ENCODE results near the gene CAPG.
"Not testable (repeated sequence)": the region's sequence is repeated elsewhere in the genome, so short reads cannot be mapped to it uniquely, and the experiment has no call there.

The CAPG gene

DNA sequence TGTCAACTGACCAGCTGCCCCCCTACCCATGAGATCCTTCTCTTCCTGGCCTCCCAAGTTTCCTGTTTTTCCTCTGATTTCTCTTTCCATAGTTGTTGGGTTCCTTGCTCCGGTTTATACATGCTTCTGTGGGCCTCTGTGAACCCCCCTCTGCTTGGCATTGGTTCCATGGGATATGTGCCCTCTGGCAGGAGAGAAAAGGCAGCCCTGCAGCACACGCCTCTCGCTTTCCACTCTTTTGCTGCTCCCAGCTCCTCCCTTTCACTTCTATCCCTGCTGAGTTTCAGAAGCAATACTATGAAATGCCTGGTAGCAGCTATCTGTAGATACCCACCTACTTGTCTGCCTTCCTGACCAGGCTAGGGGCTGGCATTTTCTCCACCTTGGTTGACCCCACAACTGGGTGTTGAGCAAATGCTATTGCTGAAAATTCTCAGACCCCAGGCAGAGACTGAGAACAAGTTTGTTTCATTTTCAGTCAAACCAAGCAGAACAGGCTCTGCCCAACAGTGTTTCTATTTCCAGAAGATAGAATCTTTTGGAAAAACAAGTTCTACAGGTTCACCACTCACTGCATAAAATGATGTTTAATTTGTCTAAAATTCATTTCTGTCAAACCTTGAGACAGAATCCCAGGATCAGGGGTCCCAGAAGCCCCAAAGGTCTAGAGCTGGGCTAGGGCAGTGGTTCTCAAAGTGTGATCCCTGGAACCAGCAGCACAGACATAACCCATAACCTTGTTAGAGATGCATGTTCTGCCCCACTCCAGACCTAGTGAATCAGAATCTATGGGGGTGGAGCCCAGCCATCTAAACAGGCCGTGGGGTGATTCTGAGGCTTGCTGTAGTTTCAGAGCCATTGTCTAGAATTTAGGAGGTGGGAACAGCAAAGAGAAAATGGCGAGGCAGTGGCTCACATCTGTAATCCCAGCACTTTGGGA is 13.4 kb downstream of the CAPG start:
- DNase-seq (ENCODE audit: low spot score) = no peak

DNA sequence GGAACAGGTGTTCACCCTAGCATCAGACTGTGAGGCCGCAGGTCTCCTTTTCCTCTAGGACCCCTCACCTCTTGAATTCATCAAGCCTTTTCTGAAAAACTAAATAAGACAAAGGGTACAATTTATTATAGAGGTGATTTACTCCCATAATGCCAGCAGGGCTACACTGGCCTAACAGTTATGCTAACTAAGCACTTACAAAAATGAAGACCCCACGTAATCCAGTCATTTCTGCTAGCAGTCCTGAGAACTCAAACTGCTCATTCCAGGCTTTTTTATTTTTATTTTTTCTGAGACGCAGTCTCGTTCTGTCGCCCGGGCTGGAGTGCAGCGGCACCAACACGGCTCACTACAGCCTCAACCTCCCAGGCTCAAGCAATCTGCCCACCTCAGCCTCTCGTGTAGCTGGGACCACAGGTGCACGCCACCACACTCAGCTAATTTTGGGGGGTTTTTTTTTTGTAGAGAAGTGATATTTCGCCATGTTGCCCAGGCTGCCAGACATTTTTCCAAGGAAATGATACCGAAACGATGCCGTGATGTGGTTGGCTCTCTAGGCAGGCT is 14.2 kb downstream of the CAPG start:
- no peak for DNase-seq (ENCODE audit: low spot score)

DNA sequence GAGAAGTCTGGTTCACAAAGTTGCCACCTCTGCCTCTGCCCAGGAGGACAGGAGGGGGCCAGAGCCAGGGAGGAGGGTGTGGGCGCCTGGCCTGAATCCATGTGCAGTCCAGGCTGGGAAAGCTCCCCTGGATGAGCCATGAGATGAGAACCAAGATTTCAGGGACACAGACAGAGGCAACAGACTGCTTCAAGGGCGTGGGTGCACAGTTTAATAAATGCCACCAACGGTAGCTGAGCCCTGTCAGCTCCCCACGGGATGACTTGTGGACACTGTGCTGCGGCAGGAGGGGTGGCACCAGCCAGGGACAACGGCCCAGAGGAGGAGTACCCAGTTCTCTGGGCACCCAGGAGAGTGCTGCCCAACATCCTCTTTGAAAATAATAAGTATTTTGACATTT is 15.2 kb downstream of the CAPG start:
- DNase-seq (ENCODE audit: low spot score) = no peak

DNA sequence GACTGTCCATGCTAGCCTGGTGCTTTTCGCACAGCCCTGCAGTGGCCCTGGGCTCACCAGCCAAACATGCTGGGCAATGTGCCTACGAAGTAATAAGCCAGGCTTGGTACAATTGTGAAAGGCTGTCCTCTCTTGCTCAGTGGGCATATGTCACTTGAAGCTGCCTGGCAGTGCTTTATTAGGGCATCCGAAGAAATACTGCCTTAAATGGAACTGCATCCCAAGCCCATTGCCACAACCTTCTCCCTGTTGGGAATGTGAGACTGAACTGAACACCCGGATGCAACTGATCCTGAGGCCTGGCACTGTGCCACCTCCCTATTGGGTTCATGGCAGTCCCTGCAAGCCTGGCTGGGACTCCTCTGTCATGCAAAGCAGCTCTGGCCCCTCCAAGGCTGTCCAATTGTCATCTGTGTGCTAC is 15.9 kb downstream of the CAPG start:
- no peak for DNase-seq (ENCODE audit: low spot score)

DNA sequence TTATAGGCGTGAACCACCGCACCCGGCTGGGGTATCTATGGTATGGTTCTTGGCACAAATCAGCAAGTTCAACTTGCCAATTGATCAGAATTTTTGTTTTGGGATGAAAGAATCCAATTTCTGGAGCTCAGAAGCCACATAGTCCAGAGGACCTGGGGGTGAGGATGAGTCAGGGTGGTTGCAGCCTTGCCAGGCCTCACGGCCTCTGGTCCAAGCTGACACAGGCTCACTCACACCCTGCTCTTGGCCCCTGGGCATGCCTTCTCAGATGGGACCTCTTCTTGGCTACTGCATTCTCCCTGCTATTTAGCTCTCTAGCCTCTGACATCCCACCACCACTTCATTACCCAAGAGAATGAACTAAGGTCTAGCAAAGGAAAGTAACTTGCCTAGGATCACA is 16.3 kb downstream of the CAPG start:
- DNase-seq (ENCODE audit: low spot score) = no peak

DNA sequence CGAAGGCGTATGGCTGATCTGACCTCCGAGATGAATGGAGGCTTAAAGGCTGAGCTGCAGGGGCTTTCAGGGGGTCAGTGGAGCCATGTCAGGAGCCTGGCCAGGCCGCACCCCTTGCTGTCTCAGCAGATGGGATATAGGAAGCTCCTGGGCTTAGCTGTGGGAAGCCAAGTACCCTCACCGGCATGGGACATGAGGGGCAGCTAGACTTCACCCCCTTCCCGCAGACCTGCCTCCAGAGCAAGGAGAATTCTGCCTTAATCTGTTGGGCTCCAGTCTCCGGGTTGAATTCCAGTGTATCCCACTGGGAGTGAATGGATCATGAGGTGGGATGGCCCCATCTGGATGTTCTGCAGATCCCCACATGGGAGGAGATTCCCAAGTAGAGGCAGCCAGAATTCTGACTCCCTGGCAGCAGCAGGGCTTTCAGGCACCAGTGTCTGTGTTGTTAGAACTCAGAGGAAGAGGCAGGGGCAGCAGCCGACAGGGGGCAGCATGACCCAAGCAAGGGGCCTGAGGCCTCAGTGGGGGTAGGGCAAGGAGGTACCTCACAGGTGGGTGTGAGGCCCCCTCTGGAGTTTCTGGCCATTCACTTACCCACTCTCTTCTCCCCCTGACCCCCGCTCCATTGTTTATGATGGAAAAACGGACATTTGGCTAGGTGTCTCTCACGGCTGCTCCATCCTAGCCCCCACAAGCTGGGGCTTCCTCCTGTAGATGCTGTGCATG is 19.1 kb downstream of the CAPG start:
- peak; percentile 72 for DNase-seq (ENCODE audit: low spot score)

DNA sequence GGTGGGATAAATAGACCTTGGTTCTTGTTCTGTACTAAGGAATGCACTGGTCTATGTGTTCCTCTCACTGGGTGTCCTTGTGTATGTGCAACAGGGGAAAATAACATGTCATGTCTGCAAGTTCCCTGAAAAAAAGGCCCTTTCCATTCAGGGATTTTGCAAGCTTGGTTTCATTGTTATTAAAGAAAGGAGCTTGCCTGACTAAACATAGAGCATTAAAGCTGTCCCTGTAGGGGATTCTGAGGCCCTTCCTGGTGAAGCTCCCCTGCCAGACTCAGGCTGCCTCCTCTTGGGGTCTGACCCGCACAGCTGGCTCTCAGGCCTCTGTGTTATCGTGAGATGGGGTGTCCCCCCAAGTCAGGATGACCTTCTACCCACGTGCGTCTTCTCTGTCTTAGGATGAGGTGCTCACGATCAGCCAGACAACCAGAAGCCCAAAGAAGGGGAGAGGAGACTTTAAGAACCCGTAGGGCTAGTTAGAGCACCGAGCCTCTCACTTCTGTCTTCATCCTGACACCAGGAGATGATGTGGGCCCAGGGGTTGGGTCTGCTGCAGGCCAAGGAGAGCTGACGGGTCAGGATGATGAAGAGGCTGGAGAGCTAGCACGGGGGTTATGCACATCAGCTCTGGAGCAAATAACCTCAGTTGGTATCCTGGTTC is 21.2 kb downstream of the CAPG start:
- no peak for DNase-seq (ENCODE audit: low spot score)

DNA sequence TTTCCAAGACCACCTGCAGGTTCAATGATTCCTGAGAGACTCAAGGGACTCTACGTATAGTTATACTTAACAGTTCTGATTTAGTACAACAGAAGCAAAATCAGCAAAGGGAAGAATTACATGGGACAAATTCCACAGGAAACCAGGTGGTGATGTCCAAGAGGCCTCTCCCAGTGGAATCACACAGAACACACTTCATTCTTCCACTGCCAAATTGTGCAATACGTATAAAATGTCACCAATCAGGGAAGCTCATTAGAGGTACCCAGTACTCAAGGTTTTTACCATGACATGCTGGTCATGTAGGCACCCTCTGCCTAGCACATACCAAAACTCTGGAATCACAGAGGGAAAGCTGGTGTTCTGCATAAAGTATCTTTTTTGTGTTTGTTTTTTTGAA is 22.4 kb downstream of the CAPG start:
- DNase-seq (ENCODE audit: low spot score) = no peak

DNA sequence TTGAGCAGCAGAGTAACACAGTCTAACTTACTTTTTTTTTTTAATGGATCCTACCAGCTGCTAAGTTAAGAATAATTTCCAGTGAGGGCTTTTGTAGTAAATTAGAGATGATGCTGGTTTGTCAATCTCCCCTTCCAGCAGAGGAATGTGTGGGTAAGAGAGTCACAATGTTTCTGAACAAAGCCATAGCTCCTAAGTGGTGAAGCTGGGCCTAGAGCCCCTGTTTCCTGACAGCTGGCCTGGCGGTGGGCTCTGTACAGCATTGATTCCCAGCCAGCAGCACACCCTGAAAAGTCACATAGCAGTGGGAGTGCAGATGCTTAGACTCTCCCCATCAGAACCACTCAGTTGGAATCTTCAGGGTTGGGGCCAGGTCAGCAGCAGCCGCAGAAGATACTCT is 24.4 kb downstream of the CAPG start:
- no peak for DNase-seq (ENCODE audit: low spot score)

DNA sequence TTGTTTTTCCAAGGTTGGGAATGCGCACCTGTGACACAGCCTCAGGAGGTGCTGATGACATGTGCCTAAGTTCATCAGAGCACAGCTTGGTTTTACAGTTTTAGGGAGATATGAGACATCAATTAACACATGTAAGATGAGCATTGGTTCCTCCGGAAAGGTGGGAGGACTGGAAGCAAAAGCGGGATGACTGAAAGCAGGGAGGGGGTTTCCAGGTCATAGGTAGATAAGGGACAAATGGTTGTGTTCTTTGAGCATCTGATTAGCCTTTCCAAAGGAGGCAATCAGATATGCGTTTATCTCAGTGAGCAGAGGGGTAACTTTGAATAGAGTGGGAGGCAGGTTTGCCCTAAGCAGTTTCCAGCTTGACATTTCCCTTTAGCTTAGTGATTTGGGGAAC is 26.3 kb downstream of the CAPG start:
- no peak for DNase-seq (ENCODE audit: low spot score)

DNA sequence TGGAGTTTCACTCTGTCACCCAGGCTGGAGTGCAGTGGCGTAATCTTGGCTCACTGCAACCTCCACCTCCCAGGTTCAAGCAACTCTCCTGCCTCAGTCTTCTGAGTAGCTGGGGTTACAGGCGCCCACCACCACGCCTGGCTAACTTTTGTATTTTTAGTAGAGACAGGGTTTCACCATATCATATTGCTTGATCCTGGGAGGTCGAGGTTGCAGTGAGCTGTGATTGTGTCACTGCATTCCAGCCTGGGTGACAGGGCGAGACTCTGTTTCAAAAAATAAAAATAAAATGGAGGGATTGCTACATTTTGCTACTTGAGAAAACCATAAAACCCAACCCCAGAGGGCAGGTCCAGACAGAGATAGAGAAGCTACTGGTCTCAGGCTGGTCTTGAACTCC is 27.0 kb downstream of the CAPG start:
- not testable (repeated sequence) for DNase-seq (ENCODE audit: low spot score)

DNA sequence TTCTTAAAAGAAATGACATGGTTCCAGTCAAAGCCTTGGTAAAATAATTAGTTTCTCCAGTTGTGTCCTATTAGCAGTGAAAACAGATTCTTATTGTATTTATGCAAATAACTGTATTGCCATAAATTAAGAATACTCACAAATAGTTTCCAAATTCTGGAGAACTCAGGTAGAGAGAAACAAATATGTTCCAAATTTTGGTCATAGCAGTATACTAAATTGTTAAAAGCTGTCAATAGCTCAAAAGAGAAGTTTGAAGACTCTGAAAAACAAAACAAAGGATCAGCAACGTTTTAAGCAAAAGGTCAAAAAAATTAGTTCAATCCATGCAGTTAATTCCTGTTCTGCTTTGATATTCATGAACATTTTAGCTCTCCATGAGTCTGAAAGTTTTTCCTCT is 30.1 kb downstream of the CAPG start:
- no peak for DNase-seq (ENCODE audit: low spot score)

DNA sequence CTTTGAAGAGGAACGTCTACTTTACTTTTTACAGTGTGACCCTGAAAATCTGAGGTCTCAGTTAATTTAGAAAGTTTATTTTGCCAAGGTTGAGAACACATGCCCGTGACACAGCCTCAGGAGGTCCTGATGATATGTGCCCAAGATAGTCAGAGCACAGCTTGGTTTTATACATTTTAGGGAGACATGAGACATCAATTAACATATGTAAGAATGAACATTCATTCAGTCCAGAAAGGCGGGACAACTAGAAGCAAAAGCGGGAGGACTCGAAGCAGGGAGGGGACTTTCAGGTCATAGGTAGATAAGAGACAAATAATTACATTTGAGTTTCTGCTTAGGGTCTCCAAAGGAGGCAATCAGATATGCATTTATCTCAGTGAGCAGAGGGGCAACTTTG is 31.9 kb downstream of the CAPG start:
- DNase-seq (ENCODE audit: low spot score) = no peak

DNA sequence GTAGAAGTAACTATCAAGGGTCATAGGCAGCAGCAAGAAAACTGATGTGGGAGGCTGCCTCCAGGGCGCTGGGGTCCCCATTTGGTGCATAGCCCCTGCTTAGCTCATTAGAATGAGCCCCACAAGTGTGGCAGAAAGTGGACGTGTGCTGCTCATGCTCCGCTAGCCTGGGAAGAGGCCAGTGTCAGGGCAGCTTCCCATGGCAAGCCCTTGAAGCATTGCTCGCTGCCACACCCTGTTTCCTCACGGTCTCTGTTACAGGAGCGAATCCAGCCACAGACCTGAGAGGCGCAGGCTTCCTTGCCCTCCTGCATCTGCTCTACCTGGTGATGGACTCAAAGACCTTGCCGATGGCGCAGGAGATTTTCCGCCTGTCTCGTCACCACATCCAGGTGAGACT is 33.1 kb downstream of the CAPG start:
- no peak for DNase-seq (ENCODE audit: low spot score)

DNA sequence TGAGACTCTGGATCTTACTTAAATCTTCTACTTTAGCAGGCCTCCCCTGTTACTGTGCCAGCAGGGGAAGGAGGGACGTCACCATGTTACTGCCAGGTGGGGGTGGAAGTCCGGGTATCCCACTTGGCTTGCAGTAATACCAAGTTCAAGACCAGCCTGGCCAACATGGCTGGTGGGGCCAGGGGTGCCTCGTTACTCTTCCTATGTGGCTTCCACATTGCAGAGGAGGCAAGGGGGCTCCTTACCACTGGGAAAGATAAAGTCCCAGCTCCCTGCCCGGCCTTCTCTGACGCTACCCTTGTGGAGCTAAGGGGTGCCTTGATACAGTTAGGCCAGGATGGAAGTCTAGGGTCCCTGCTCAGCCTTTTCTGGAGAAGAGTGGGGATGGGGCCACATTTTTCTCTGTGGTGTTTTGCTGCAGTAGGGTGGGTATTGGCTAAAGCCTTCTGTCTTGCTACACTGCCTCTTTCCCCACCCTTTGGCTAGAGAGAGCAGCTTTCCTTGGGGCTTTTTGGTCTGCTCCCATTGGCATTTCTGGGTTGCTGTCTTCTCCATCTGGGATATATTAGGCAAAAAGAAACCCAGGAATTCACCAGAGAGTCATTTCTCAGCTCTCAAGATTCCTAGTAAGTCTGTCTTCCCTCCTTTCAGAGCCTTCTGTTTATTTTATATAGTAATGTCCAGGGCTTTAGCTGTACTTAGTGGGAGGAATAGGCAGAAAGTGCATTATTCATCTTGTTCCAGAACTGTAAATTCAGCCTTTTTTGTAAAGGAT is 33.7 kb downstream of the CAPG start:
- no peak for DNase-seq (ENCODE audit: low spot score)

DNA sequence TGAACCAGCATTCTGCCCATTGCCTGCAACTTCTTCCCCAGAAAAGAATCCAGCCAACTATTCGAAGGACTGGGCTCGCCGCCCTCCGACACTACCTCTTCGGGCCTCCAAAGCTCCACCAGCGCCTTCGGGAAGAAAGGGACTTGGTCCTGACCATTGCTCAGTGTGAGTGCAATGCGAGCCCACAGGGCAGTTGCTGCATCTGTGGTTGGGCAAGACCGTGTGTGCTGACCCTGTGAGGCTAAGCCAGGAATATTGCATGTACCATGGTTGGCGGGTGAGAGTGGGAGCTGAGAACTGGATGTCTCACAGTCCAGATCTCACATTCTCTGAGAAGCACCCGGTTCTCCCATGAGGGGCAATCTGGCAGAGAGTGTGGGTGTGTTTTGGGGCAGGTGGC is 39.1 kb downstream of the CAPG start:
- no peak for DNase-seq (ENCODE audit: low spot score)

DNA sequence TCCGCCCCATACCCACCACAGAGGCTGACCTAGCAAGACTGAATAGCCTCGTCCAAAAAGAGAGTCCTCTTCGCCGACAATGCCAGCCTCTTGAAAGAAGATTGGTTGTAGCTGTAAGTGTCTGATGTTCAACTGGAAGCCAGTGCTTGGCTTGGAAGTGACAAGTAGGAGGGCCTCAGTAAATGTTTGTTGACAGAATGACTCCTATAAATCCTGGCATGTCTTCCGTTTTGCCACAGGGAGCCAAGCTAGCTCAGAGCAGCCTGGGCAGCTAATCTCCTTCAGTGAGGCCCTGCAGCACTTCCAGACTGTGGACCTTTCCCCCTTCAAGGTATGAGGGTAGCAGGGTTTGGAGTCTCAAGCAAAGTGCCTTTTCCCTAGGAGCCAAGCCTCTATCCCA is 40.7 kb downstream of the CAPG start:
- DNase-seq (ENCODE audit: low spot score) = no peak

DNA sequence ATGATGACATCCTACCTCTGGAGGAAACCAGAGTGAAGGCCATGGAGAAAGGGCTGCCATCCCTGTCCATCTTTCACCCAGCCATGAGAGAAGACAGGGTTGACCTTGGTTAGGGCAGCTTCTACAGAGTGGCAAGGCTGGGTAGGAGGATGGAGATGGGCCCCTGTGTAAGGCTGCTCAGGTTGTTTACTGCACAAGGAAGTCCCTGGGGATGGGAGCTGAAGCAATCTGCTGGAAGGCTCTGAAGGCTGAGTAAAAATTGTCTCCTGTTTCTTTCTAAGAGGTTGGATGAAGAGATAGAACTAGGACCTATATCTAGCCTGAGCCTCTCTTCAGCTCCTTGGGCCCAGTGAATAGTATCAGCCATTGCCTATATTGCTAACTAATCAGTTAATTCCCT is 41.2 kb downstream of the CAPG start:
- DNase-seq (ENCODE audit: low spot score) = no peak

DNA sequence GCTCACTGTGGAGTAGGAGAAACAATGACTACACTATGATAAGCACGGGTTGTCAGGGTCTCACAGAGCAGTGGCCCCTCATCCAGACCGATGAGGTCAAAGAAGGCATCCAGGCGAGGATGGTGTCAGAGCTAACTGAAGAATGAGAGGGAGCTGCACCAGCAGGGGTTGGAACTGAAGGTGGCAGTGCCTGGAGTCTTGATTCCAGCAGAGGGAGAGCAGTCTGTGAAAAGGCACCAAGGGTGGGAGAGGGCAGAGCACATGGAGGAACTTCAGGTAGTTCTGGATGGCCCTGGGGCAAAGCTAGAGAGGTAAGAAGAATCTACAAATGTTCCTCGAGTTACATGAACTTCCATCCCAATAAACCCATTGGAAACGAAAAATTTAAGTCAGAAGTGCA is 43.0 kb downstream of the CAPG start:
- DNase-seq (ENCODE audit: low spot score) = no peak

DNA sequence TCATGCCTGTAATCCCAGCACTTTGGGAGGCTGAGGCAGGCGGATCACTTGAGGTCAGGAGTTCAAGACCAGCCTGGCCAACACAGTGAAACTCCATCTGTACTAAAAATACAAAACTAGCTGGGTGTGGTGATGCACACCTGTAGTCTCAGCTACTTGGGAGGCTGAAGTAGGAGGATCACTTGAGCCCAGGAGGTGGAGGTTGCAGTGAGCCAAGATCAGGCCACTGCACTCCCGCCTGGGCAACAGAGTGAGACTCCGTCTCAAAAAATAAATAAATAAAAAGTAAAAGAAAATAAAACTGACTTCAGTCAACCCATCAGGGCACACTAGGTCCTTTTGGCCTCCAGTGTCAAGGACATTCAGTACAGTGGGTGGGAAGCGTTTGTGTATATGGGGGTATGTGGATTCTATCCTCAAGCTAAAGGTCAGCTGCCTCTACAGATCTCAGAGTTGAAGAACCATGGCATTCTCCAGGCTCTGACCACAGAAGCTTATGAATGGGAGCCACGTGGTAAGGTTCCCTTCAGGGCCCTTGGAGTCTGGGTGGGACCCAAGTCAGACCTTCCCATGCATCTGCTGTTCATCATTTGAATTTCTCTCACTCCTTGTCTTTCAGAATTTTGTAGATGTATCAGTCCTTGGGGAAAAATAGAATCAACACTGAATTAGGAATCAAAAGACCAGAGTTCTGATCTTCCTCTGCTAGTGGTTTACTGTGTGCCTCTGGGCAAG is 47.3 kb downstream of the CAPG start:
- DNase-seq (ENCODE audit: low spot score) = not testable (repeated sequence)

DNA sequence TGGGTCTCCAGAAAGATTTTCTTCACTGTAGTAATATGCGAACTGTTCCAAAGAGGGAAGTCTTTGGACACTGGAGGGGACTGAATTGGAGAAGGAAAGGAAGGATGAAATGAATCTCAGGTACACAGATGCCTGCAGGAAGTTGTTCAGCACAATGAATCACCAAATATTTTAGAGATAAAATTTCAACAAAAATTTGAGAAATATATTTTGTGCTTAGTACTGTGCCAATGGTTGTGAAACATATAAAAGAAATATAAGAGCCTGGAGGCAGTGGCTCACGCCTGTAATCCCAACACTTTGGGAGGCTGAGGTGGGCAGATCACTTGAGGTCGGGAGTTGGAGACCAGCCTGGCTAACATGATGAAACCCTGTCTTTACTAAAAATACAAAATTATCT is 52.4 kb downstream of the CAPG start:
- DNase-seq (ENCODE audit: low spot score) = no peak
